A673 (cell line): ENCODE measurements around the gene ZNF184. TPM values are rescaled to one million over a fixed set of nuclear protein-coding genes. Genes with fewer than 3 reads are reported as not detected.

Experiments
- BruUV-seq: library from RNA; stranded (reverse); fragments of 400-500 nt; replicated peaks from 2 replicates; lab custom pipeline; 2021; lab: Mats Ljungman, UMichigan
- CTCF ChIA-PET: fragments of 300-600 bp; sonication (Branson Sonifier 250); formaldehyde crosslinking; loops from one replicate; lab custom pipeline; 2022; ENCODE audit warnings: antibody characterized with exemption; lab: Charles Lee
- POLR2A ChIA-PET: fragments of 300-600 bp; sonication (Branson Sonifier 250); formaldehyde crosslinking; loops from one replicate; lab custom pipeline; 2022; ENCODE audit warnings: antibody characterized with exemption; ENCODE audit not compliant: low non-redundant PET; lab: Charles Lee
- DNase-seq: peaks from one replicate; pipeline ENCODE4 v3.0.0-alpha.2; 2015; ENCODE audit warnings: low spot score
- H3K27ac ChIP-seq: fragments of 200-600 bp; sonication (generic); 2 replicates; pipeline ENCODE4 v1.5.1; 2016; ENCODE audit warnings: mixed run types, low read depth, mild to moderate bottlenecking, mixed read lengths, antibody characterized with exemption, low read length; ENCODE audit not compliant: poor library complexity, severe bottlenecking
- H3K27me3 ChIP-seq: fragments of 200-600 bp; sonication (generic); replicated peaks from 2 replicates; pipeline ENCODE4 v1.6.1; 2017; ENCODE audit warnings: mixed run types, low read depth, mild to moderate bottlenecking, mixed read lengths, antibody characterized with exemption, low read length; ENCODE audit not compliant: insufficient read depth, poor library complexity
- H3K36me3 ChIP-seq: fragments of 200-600 bp; sonication (generic); 2 replicates; pipeline ENCODE4 v1.6.1; 2016; ENCODE audit warnings: mixed run types, mild to moderate bottlenecking, mixed read lengths, antibody characterized with exemption, low read length; ENCODE audit not compliant: insufficient read depth, poor library complexity, severe bottlenecking
- H3K4me1 ChIP-seq: fragments of 200-600 bp; sonication (generic); 2 replicates; pipeline ENCODE4 v1.6.1; 2017; ENCODE audit warnings: mixed run types, mild to moderate bottlenecking, mixed read lengths, antibody characterized with exemption, low read length; ENCODE audit not compliant: insufficient read depth, poor library complexity, severe bottlenecking
- H3K4me3 ChIP-seq: fragments of 200-600 bp; sonication (generic); 2 replicates; pipeline ENCODE4 v1.5.1; 2016; ENCODE audit warnings: low read depth, mixed run types, mild to moderate bottlenecking, mixed read lengths, low read length; ENCODE audit not compliant: poor library complexity, severe bottlenecking
- H3K9me3 ChIP-seq: fragments of 200-600 bp; sonication (generic); 2 replicates; pipeline ENCODE4 v1.6.1; 2016; ENCODE audit warnings: mixed run types, low read depth, mild to moderate bottlenecking, mixed read lengths, antibody characterized with exemption, low read length; ENCODE audit not compliant: poor library complexity, severe bottlenecking
- CTCF ChIP-seq: fragments of 300-800, 200-600 bp; sonication (generic); conservative IDR thresholded peaks from 2 replicates; pipeline ENCODE4 v1.5.1; 2017; ENCODE audit warnings: low read depth, mild to moderate bottlenecking, antibody characterized with exemption, low read length, moderate library complexity, mixed read lengths
- EZH2 ChIP-seq: fragments of 200-600 bp; sonication (generic); IDR thresholded peaks from 2 replicates; pipeline ENCODE4 v1.6.1; 2017; ENCODE audit warnings: borderline replicate concordance, low read depth, mild to moderate bottlenecking, mixed read lengths, antibody characterized with exemption, low read length; ENCODE audit not compliant: poor library complexity, severe bottlenecking
- intact Hi-C: fragments of 100-400 bp; cut with micrococcal nuclease; formaldehyde crosslinking; loops from one replicate; pipeline ENCODE4 v1.10.0; 2022; ENCODE audit not compliant: unreplicated experiment
- total RNA-seq: library from RNA; stranded (reverse); gene quantifications from 2 replicates; pipeline ENCODE4 v1.2.3, GENCODE V29; 2021

The ZNF184 gene
- total RNA-seq, 1 experiment from 2014 or later: 19.1 TPM

GRCh38 chr6:27414300-27414699, 58.6 kb downstream of the ZNF184 start:
- Histone ChIP-seq H3K36me3 (no peaks in the 10 kb centered on the region), H3K27ac (no peak overlapping the region), H3K27me3 (no peaks in the 10 kb centered on the region), H3K9me3 (no peaks in the 10 kb centered on the region), H3K4me3 (no peak overlapping the region), H3K4me1 (no peaks in the 10 kb centered on the region)
- CTCF ChIA-PET: no interaction called here
- POLR2A ChIA-PET: no interaction called here
- DNase-seq: no peak
- no TSS peak for BruUV-seq
- intact Hi-C loops: no loop called here
- no peak for TF ChIP-seq CTCF
- no peak for TF ChIP-seq EZH2

- Histone ChIP-seq H3K4me1 (no peaks in the 10 kb centered on the region), H3K9me3 (peaks cover 13% of the 10 kb centered on the region), H3K4me3 (no peak overlapping the region), H3K27me3 (no peaks in the 10 kb centered on the region), H3K27ac (no peak overlapping the region), H3K36me3 (no peaks in the 10 kb centered on the region)
- TF ChIP-seq EZH2 (no peak), CTCF (no peak)
- CTCF ChIA-PET: no interaction called here
- POLR2A ChIA-PET: no interaction called here
- intact Hi-C loops: no loop called here
- DNase-seq: no peak
- no TSS peak for BruUV-seq
These were observed 65.6 kb downstream of the ZNF184 start for GRCh38 chr6:27407153-27407814.

GRCh38 chr6:27406085-27406484, 66.8 kb downstream of the ZNF184 start:
- no peak overlapping the region for H3K4me3 ChIP-seq
- intact Hi-C loops: no loop called here
- H3K9me3 ChIP-seq: peaks cover 23% of the 10 kb centered on the region
- H3K4me1 ChIP-seq: no peaks in the 10 kb centered on the region
- BruUV-seq: no TSS peak
- no peak for DNase-seq
- ChIA-PET CTCF (no interaction called here), POLR2A (no interaction called here)
- H3K36me3 ChIP-seq: no peaks in the 10 kb centered on the region
- H3K27me3 ChIP-seq: no peaks in the 10 kb centered on the region
- TF ChIP-seq CTCF (no peak), EZH2 (no peak)
- H3K27ac ChIP-seq: no peak overlapping the region
